T-helper 2 cell treated with Interferon-gamma antibody and Interleukin-4, amounts not matched to agents 100 ng/mL and 5 ng/mL, for 36 hours (primary cell): ENCODE data around the gene LMF1. TPM values are rescaled to one million over a fixed set of nuclear protein-coding genes. Genes with fewer than 3 reads are reported as not detected.

Experiments
- intact Hi-C: fragments of 100-400 bp; cut with micrococcal nuclease; formaldehyde crosslinking; loops from one replicate; pipeline ENCODE4 v1.15.1; 2023
- total RNA-seq: library from RNA; stranded (reverse); gene quantifications from 2 replicates; pipeline ENCODE4 v1.2.3, GENCODE V29; 2022

LMF1 gene
- total RNA-seq, 1 donor from 2014 or later = 19.4 TPM

DNA sequence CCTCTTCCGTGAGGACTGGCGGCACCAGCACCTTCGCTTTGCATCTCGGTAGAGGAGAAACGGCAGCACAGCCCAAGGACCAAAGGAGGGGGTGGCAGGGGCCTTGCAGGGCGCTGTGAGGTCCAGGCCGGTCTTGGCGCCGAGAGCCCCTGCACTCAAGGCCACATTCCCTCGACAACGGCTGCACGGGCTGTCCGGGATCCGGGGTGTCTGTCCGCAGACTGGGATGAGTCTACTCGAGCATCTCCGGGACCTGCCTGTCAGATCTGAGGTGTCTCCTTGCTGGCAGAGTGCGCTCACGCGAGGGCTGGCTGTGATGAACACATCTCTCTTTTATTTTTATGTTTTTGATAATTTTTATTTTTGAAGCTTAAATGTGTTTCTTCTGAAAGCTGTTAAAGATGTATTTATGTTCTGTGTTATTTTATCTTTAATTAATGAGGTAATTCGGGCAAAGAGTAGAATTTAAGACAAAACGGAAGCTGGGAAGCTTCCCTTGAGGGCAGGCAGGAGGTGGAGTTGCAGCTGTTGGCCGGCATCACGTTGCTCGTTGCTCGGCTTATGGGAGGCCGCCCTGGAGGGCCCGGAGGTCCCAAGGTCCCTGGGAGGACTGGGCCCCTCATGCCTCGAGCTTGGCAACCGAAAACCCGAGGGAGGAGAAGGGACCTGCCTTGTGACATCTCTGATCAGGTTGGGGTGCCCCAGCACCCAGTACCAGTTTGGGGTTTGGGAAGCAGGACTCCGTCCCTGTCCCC is 15.0 kb upstream of the LMF1 start:
- intact Hi-C loops = no loop called here

DNA sequence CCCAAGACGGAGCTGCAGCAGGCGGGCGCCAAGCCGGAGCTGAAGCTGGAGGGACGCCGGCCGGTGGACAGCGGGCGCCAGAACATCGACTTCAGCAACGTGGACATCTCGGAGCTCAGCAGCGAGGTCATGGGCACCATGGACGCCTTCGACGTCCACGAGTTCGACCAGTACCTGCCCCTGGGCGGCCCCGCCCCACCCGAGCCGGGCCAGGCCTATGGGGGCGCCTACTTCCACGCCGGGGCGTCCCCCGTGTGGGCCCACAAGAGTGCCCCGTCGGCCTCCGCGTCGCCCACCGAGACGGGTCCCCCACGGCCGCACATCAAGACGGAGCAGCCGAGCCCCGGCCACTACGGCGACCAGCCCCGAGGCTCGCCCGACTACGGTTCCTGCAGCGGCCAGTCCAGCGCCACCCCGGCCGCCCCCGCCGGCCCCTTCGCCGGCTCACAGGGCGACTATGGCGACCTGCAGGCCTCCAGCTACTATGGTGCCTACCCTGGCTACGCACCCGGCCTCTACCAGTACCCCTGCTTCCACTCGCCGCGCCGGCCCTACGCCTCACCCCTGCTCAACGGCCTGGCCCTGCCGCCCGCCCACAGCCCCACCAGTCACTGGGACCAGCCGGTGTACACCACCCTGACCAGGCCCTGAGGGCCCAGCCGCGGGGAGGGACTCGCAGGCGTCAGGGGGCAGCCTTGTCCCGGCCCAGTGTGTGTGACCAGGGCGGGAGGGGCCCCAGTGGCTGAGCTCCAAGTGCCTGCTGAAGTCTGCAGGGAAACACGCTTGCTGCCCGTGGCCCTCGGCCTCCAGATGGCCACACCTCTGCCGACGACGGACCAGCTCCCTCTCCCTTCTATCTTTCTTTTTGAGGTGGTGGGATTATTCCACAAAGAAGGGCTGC is 14.2 kb upstream of the LMF1 start:
- intact Hi-C loops = no loop called here

- intact Hi-C loops = no loop called here
Measured at GRCh38 chr16:984121-984694, 13.4 kb upstream of the LMF1 start.

GRCh38 chr16:983044-984030 is 12.6 kb upstream of the LMF1 start:
- intact Hi-C loops = no loop called here

- intact Hi-C loops = no loop called here
Measured at GRCh38 chr16:982145-983043, 11.6 kb upstream of the LMF1 start.

DNA sequence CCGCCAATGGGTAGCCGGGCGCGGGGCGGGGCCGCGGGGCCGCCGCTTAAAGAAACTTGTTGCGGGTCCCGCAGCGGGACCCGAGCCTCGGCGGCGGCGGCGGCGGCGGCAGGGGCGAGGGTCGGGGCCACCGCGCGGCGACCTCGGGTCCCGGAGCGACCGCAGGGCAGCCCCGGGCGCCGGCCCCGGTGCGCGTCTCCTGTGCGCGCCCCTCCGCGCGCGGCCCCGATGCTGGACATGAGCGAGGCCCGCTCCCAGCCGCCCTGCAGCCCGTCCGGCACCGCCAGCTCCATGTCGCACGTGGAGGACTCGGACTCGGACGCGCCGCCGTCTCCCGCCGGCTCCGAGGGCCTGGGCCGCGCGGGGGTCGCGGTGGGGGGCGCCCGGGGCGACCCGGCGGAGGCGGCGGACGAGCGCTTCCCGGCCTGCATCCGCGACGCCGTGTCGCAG is 10.9 kb upstream of the LMF1 start, which contains the start of gene SOX8:
SOX8 (plus strand) TSS at position 76 of the 450 bp plus-strand sequence; CDS start at position 229, 153 bp downstream.
- intact Hi-C loops = no loop called here

- intact Hi-C loops = no loop called here
Measured at GRCh38 chr16:980595-980854, 9.7 kb upstream of the LMF1 start.

GRCh38 chr16:979859-980594 is 9.2 kb upstream of the LMF1 start:
- intact Hi-C loops = no loop called here

DNA sequence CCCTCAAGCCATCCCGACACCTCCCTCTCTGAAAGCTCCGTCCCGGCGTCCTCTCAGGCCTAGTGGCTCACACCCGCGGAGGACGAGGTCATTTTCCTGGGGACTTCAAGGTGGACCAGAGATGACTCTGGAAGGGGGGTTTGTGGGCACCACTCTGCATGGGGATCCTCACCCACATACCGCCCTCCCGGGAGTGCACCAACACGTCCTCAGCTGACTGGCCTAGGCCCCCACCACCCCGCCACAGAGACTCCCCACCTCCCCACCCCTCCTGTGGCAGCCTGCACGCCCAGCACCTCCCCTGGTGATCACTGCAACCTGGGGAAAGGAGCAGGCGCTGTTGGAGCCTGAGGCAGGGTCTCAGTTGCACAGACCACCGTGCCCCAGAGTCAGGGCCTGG is 8.4 kb upstream of the LMF1 start:
- intact Hi-C loops = no loop called here

DNA sequence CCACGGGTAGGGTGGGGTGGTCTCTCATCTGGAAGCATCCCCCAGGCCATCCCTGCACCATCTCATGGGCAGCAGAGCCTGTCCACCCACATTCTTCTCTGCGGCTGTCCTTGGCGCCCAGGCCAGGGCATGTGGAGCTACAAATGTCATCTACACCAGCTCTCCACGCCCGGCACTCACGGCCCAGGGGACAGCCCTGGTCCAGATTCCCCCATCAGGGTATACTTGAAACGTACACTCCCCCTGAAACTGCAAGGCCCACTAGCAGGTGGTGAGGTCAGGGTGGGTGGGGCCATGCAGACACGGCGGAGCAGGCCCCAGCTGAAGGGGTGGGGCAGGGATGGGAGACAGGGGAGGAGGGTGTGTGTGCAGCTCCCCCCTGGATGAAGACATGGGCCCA is 7.6 kb upstream of the LMF1 start:
- intact Hi-C loops = no loop called here

- intact Hi-C loops = no loop called here
Measured at GRCh38 chr16:977896-978295, 7.1 kb upstream of the LMF1 start.

- intact Hi-C loops = no loop called here
Measured at GRCh38 chr16:977081-977701, 6.4 kb upstream of the LMF1 start.

DNA sequence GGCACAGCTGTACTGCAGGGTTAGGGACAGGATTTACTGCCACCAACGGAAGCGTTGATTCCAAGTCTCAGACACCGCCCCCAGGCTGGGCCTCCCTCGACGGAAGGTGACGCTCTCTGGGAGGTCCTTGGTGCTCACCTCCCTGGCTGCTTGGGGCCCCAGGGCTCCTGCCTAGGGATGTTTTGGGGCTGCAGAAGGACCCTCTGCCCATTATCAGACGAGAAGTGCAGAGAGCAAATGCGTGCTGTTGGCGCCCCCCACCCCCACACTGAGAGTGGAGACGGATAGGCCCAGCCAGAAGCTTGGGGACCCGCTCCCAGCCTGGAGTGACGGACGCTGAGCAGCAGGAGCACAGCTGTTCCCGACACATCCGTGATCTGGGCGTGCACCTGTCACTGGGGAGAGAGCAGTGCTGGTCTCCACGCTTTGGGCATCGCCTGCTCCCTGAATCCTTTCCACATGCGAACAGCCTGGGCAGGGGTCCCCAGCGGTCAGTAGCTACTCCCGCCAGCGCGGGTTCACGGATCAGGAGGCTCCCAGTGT is 5.7 kb upstream of the LMF1 start:
- intact Hi-C loops = no loop called here

GRCh38 chr16:975291-975690 is 4.5 kb upstream of the LMF1 start:
- intact Hi-C loops = no loop called here

- intact Hi-C loops = no loop called here
Measured at GRCh38 chr16:974611-975261, 4.0 kb upstream of the LMF1 start.

DNA sequence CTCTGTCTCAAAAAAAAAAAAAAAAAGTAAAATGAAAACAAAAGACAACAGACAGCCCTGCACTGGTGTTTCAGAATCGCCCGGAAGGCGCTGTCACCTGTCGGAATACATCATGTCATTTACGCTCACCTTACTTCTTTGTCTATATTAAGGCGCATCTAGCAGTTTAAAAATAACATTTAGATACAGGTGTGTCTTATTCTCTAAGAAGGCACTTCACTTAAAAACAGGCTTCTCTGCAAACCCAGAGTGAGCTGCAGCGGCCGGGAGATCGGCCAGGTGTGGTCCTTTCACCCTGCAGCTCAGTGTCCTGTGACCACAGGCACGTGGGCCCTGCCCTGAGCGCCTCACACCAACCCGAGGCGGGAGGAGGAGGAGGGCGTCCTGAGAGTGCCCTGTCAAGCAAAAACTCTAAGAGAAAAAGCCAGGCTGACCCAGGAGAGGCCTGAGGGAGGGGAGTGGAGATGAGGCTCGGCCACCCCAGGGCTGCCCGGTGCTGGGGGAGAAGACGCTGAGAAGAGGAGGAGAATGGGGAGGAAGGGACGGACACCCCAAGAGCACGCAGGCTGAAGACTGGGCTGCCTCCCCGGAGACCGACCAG is 3.3 kb upstream of the LMF1 start:
- intact Hi-C loops = no loop called here

GRCh38 chr16:973366-973765 is 2.6 kb upstream of the LMF1 start:
- intact Hi-C loops = no loop called here
